ENCODE data around the gene RPUSD2. TPM values are rescaled to one million over a fixed set of nuclear protein-coding genes. Genes with fewer than 3 reads are reported as not detected.

Gene RPUSD2
- total RNA-seq, 1 experiment from 2014 or later = 9.2 TPM

GRCh38 chr15:40558952-40559742, 10.0 kb upstream of the RPUSD2 start:
- CTCF ChIA-PET = no interaction called here
- no peak overlapping the region for H3K27ac Mint-ChIP-seq (ENCODE audit: unreplicated experiment)
- H3K4me1 Mint-ChIP-seq (ENCODE audit: low read depth, unreplicated experiment) = no peaks in the 10 kb centered on the region

GRCh38 chr15:40562691-40563090, 6.4 kb upstream of the RPUSD2 start:
- no peak for TF ChIP-seq CTCF (IDR thresholded peaks at IDR 0.05; ENCODE audit: unreplicated experiment)
- H3K4me1 Mint-ChIP-seq (ENCODE audit: low read depth, unreplicated experiment) = no peaks in the 10 kb centered on the region
- H3K9me3 Mint-ChIP-seq (ENCODE audit: low read depth, unreplicated experiment) = no peaks in the 10 kb centered on the region
- no peak overlapping the region for H3K4me3 Mint-ChIP-seq (ENCODE audit: low read depth, unreplicated experiment)
- no peaks in the 10 kb centered on the region for H3K27me3 Mint-ChIP-seq (ENCODE audit: unreplicated experiment)
- CTCF ChIA-PET = no interaction called here
- H3K36me3 Mint-ChIP-seq (ENCODE audit: insufficient read depth, unreplicated experiment) = peaks cover 17% of the 10 kb centered on the region
- no peak overlapping the region for H3K27ac Mint-ChIP-seq (ENCODE audit: unreplicated experiment)
- BruUV-seq (replicated peaks) = no TSS peak
- DNase-seq = no peak
- intact Hi-C loops (cut with micrococcal nuclease; ENCODE audit: unreplicated experiment) = no loop called here

More at GRCh38 chr15:40558952-40559742, 10.0 kb upstream of the RPUSD2 start:
- Mint-ChIP-seq H3K4me3 (ENCODE audit: low read depth, unreplicated experiment) (no peak overlapping the region), H3K36me3 (ENCODE audit: insufficient read depth, unreplicated experiment) (peaks cover under 1% of the 10 kb centered on the region), H3K27me3 (ENCODE audit: unreplicated experiment) (no peaks in the 10 kb centered on the region), H3K9me3 (ENCODE audit: low read depth, unreplicated experiment) (no peaks in the 10 kb centered on the region)
- DNase-seq = no peak
- TF ChIP-seq CTCF (IDR thresholded peaks at IDR 0.05; ENCODE audit: unreplicated experiment) = no peak
- intact Hi-C loops (cut with micrococcal nuclease; ENCODE audit: unreplicated experiment) = no loop called here
- BruUV-seq (replicated peaks) = no TSS peak

GRCh38 chr15:40563426-40563825, 5.7 kb upstream of the RPUSD2 start:
- no peaks in the 10 kb centered on the region for H3K9me3 Mint-ChIP-seq (ENCODE audit: low read depth, unreplicated experiment)
- H3K4me1 Mint-ChIP-seq (ENCODE audit: low read depth, unreplicated experiment) = no peaks in the 10 kb centered on the region
- no peak for DNase-seq
- no TSS peak for BruUV-seq (replicated peaks)
- no peak for TF ChIP-seq CTCF (IDR thresholded peaks at IDR 0.05; ENCODE audit: unreplicated experiment)
- no peaks in the 10 kb centered on the region for H3K27me3 Mint-ChIP-seq (ENCODE audit: unreplicated experiment)
- CTCF ChIA-PET = no interaction called here
- no peak overlapping the region for H3K27ac Mint-ChIP-seq (ENCODE audit: unreplicated experiment)
- H3K36me3 Mint-ChIP-seq (ENCODE audit: insufficient read depth, unreplicated experiment) = peaks cover 17% of the 10 kb centered on the region
- intact Hi-C loops (cut with micrococcal nuclease; ENCODE audit: unreplicated experiment) = no loop called here
- no peak overlapping the region for H3K4me3 Mint-ChIP-seq (ENCODE audit: low read depth, unreplicated experiment)

GRCh38 chr15:40564591-40565332, 4.3 kb upstream of the RPUSD2 start, which contains the start of gene CCDC32:
TSS of gene CCDC32 (minus strand) at chr15:40565042. CDS start at chr15:40563015, 2,027 bp downstream.
- H3K4me1 Mint-ChIP-seq (ENCODE audit: low read depth, unreplicated experiment) = no peaks in the 10 kb centered on the region
- intact Hi-C loops (cut with micrococcal nuclease; ENCODE audit: unreplicated experiment) = no loop called here

More at GRCh38 chr15:40564591-40565332, 4.3 kb upstream of the RPUSD2 start, which contains the start of gene CCDC32:
- Mint-ChIP-seq H3K27me3 (ENCODE audit: unreplicated experiment) (no peaks in the 10 kb centered on the region), H3K27ac (ENCODE audit: unreplicated experiment) (peak within 1 kb of the TSS; percentile 81), H3K4me3 (ENCODE audit: low read depth, unreplicated experiment) (peak within 1 kb of the TSS; percentile 73), H3K9me3 (ENCODE audit: low read depth, unreplicated experiment) (no peaks in the 10 kb centered on the region), H3K36me3 (ENCODE audit: insufficient read depth, unreplicated experiment) (peaks cover 26% of the 10 kb centered on the region)
- no peak for TF ChIP-seq CTCF (IDR thresholded peaks at IDR 0.05; ENCODE audit: unreplicated experiment)
- CTCF ChIA-PET = interaction anchor here (0.6 to 1.1 kb wide), 5 partner anchors 13 to 329 kb away, joined by 3 to 6 read pairs (median 3); partner anchors contain the start of gene VPS18
- DNase-seq = peak; percentile 92
- TSS peak; percentile 78 for BruUV-seq (replicated peaks)
